ENCODE data around the gene TPGS1. TPM values are rescaled to one million over a fixed set of nuclear protein-coding genes. Genes with fewer than 3 reads are reported as not detected.
A peak's percentile ranks its signal among the peaks of the same experiment; 100 is the strongest.

Gene TPGS1
- total and polyA plus RNA-seq, 2 donors = 14.3 to 20.4 TPM

- Histone ChIP-seq H3K36me3 (ENCODE audit: control insufficient read depth in 2 of 2, insufficient read depth in 2 of 2, low read length in 1 of 2) (no peaks in the 10 kb centered on the region), H3K9me3 (ENCODE audit: control insufficient read depth in 2 of 2, insufficient read depth in 1 of 2, low read length in 1 of 2) (peaks cover 1 to 17% of the 10 kb centered on the region in 2 donors), H3K27me3 (ENCODE audit: control insufficient read depth in 2 of 2, insufficient read depth in 1 of 2, low read length in 1 of 2) (peaks cover 48 to 84% of the 10 kb centered on the region in 2 donors), H3K27ac (ENCODE audit: low read depth in 1 of 2, low read length in 1 of 2) (no peak overlapping the region), H3K4me1 (ENCODE audit: control insufficient read depth in 2 of 2, insufficient read depth in 2 of 2, low read length in 2 of 2) (no peaks in the 10 kb centered on the region), H3K4me3 (ENCODE audit: low read length in 2 of 2) (no peak overlapping the region)
- no peak for DNase-seq (ENCODE audit: low read depth in 6 of 9, low spot score in 9 of 9)
- 4% methylated on average over 36 of the region's 36 CpGs for WGBS
These were observed 9.8 kb upstream of the TPGS1 start for GRCh38 chr19:497491-497868.

- Histone ChIP-seq H3K4me1 (ENCODE audit: control insufficient read depth in 2 of 2, insufficient read depth in 2 of 2, low read length in 2 of 2) (peaks cover 0 to 2% of the 10 kb centered on the region in 2 donors), H3K27me3 (ENCODE audit: control insufficient read depth in 2 of 2, insufficient read depth in 1 of 2, low read length in 1 of 2) (peaks cover 48 to 84% of the 10 kb centered on the region in 2 donors), H3K9me3 (ENCODE audit: control insufficient read depth in 2 of 2, insufficient read depth in 1 of 2, low read length in 1 of 2) (peaks cover 1 to 14% of the 10 kb centered on the region in 2 donors), H3K4me3 (ENCODE audit: low read length in 2 of 2) (no peak overlapping the region), H3K27ac (ENCODE audit: low read depth in 1 of 2, low read length in 1 of 2) (no peak overlapping the region), H3K36me3 (ENCODE audit: control insufficient read depth in 2 of 2, insufficient read depth in 2 of 2, low read length in 1 of 2) (no peaks in the 10 kb centered on the region)
- DNase-seq (ENCODE audit: low read depth in 6 of 9, low spot score in 9 of 9) = no peak
- 7% methylated on average over 50 of the region's 50 CpGs for WGBS
These were observed 9.3 kb upstream of the TPGS1 start for GRCh38 chr19:497869-498510.

GRCh38 chr19:498511-498891 lies 8.8 kb upstream of the TPGS1 start:
- Histone ChIP-seq H3K4me3 (ENCODE audit: low read length in 2 of 2) (no peak overlapping the region), H3K9me3 (ENCODE audit: control insufficient read depth in 2 of 2, insufficient read depth in 1 of 2, low read length in 1 of 2) (peaks cover 1 to 11% of the 10 kb centered on the region in 2 donors), H3K27ac (ENCODE audit: low read depth in 1 of 2, low read length in 1 of 2) (no peak overlapping the region), H3K36me3 (ENCODE audit: control insufficient read depth in 2 of 2, insufficient read depth in 2 of 2, low read length in 1 of 2) (no peaks in the 10 kb centered on the region), H3K4me1 (ENCODE audit: control insufficient read depth in 2 of 2, insufficient read depth in 2 of 2, low read length in 2 of 2) (peaks cover 0 to 2% of the 10 kb centered on the region in 2 donors), H3K27me3 (ENCODE audit: control insufficient read depth in 2 of 2, insufficient read depth in 1 of 2, low read length in 1 of 2) (peaks cover 48 to 80% of the 10 kb centered on the region in 2 donors)
- WGBS = 18% methylated on average over 26 of the region's 26 CpGs
- no peak for DNase-seq (ENCODE audit: low read depth in 6 of 9, low spot score in 9 of 9)

GRCh38 chr19:498977-499623 lies 8.2 kb upstream of the TPGS1 start:
- 83% methylated on average over 31 of the region's 31 CpGs for WGBS
- DNase-seq (ENCODE audit: low read depth in 6 of 9, low spot score in 9 of 9) = no peak
- H3K36me3 ChIP-seq (ENCODE audit: control insufficient read depth in 2 of 2, insufficient read depth in 2 of 2, low read length in 1 of 2) = no peaks in the 10 kb centered on the region
- H3K9me3 ChIP-seq (ENCODE audit: control insufficient read depth in 2 of 2, insufficient read depth in 1 of 2, low read length in 1 of 2) = peaks cover 1 to 11% of the 10 kb centered on the region in 2 donors
- H3K27ac ChIP-seq (ENCODE audit: low read depth in 1 of 2, low read length in 1 of 2) = no peak overlapping the region
- peaks cover 0 to 2% of the 10 kb centered on the region in 2 donors for H3K4me1 ChIP-seq (ENCODE audit: control insufficient read depth in 2 of 2, insufficient read depth in 2 of 2, low read length in 2 of 2)
- no peak overlapping the region for H3K4me3 ChIP-seq (ENCODE audit: low read length in 2 of 2)
- H3K27me3 ChIP-seq (ENCODE audit: control insufficient read depth in 2 of 2, insufficient read depth in 1 of 2, low read length in 1 of 2) = peaks cover 46 to 74% of the 10 kb centered on the region in 2 donors

- no peaks in the 10 kb centered on the region for H3K36me3 ChIP-seq (ENCODE audit: control insufficient read depth in 2 of 2, insufficient read depth in 2 of 2, low read length in 1 of 2)
- H3K9me3 ChIP-seq (ENCODE audit: control insufficient read depth in 2 of 2, insufficient read depth in 1 of 2, low read length in 1 of 2) = no peaks in the 10 kb centered on the region
- H3K27ac ChIP-seq (ENCODE audit: low read depth in 1 of 2, low read length in 1 of 2) = no peak overlapping the region
- H3K4me3 ChIP-seq (ENCODE audit: low read length in 2 of 2) = no peak overlapping the region
- WGBS = 92% methylated on average over 17 of the region's 17 CpGs
- no peak for DNase-seq (ENCODE audit: low read depth in 6 of 9, low spot score in 9 of 9)
- peaks cover 0 to 8% of the 10 kb centered on the region in 2 donors for H3K4me1 ChIP-seq (ENCODE audit: control insufficient read depth in 2 of 2, insufficient read depth in 2 of 2, low read length in 2 of 2)
- H3K27me3 ChIP-seq (ENCODE audit: control insufficient read depth in 2 of 2, insufficient read depth in 1 of 2, low read length in 1 of 2) = peaks cover 28 to 53% of the 10 kb centered on the region in 2 donors
These were observed 5.7 kb upstream of the TPGS1 start for GRCh38 chr19:501646-502045.

- 97% methylated on average over 14 of the region's 14 CpGs for WGBS
- Histone ChIP-seq H3K9me3 (ENCODE audit: control insufficient read depth in 2 of 2, insufficient read depth in 1 of 2, low read length in 1 of 2) (no peaks in the 10 kb centered on the region), H3K27me3 (ENCODE audit: control insufficient read depth in 2 of 2, insufficient read depth in 1 of 2, low read length in 1 of 2) (peaks cover 3 to 26% of the 10 kb centered on the region in 2 donors), H3K27ac (ENCODE audit: low read depth in 1 of 2, low read length in 1 of 2) (no peak overlapping the region), H3K4me1 (ENCODE audit: control insufficient read depth in 2 of 2, insufficient read depth in 2 of 2, low read length in 2 of 2) (peaks cover 6 to 24% of the 10 kb centered on the region in 2 donors), H3K36me3 (ENCODE audit: control insufficient read depth in 2 of 2, insufficient read depth in 2 of 2, low read length in 1 of 2) (peaks cover 2 to 5% of the 10 kb centered on the region in 2 donors), H3K4me3 (ENCODE audit: low read length in 2 of 2) (no peak overlapping the region)
- no peak for DNase-seq (ENCODE audit: low read depth in 6 of 9, low spot score in 9 of 9)
These were observed 2.7 kb upstream of the TPGS1 start for GRCh38 chr19:504616-505015.

GRCh38 chr19:506404-507285 lies 652 bp upstream of the TPGS1 start:
- Histone ChIP-seq H3K27me3 (ENCODE audit: control insufficient read depth in 2 of 2, insufficient read depth in 1 of 2, low read length in 1 of 2) (peaks cover 0 to 7% of the 10 kb centered on the region in 2 donors), H3K36me3 (ENCODE audit: control insufficient read depth in 2 of 2, insufficient read depth in 2 of 2, low read length in 1 of 2) (peaks cover 2 to 6% of the 10 kb centered on the region in 2 donors), H3K4me1 (ENCODE audit: control insufficient read depth in 2 of 2, insufficient read depth in 2 of 2, low read length in 2 of 2) (peaks cover 10 to 43% of the 10 kb centered on the region in 2 donors), H3K4me3 (ENCODE audit: low read length in 2 of 2) (peak overlapping the region; percentile 95 to 96), H3K9me3 (ENCODE audit: control insufficient read depth in 2 of 2, insufficient read depth in 1 of 2, low read length in 1 of 2) (peaks cover 0 to 8% of the 10 kb centered on the region in 2 donors), H3K27ac (ENCODE audit: low read depth in 1 of 2, low read length in 1 of 2) (peak overlapping the region; percentile 89 to 97)
- peak; percentile 95 to 100 (median 97) for DNase-seq (ENCODE audit: low read depth in 6 of 9, low spot score in 9 of 9)
- WGBS = 2% methylated on average over 48 of the region's 48 CpGs

GRCh38 chr19:508204-509150 lies 1.2 kb downstream of the TPGS1 start:
- H3K4me3 ChIP-seq (ENCODE audit: low read length in 2 of 2) = peak overlapping the region; percentile 95 to 96
- peaks cover 16 to 59% of the 10 kb centered on the region in 2 donors for H3K4me1 ChIP-seq (ENCODE audit: control insufficient read depth in 2 of 2, insufficient read depth in 2 of 2, low read length in 2 of 2)
- 74% methylated on average over 32 of the region's 32 CpGs for WGBS
- peaks cover 1 to 22% of the 10 kb centered on the region in 2 donors for H3K9me3 ChIP-seq (ENCODE audit: control insufficient read depth in 2 of 2, insufficient read depth in 1 of 2, low read length in 1 of 2)
- peaks cover 0 to 15% of the 10 kb centered on the region in 2 donors for H3K27me3 ChIP-seq (ENCODE audit: control insufficient read depth in 2 of 2, insufficient read depth in 1 of 2, low read length in 1 of 2)
- no peak overlapping the region for H3K27ac ChIP-seq (ENCODE audit: low read depth in 1 of 2, low read length in 1 of 2)
- H3K36me3 ChIP-seq (ENCODE audit: control insufficient read depth in 2 of 2, insufficient read depth in 2 of 2, low read length in 1 of 2) = peaks cover 2 to 6% of the 10 kb centered on the region in 2 donors
- DNase-seq (ENCODE audit: low read depth in 6 of 9, low spot score in 9 of 9) = no peak

Data from thymus (tissue), 11 donors.